ENCODE measurements around the gene PIAS4. TPM values are rescaled to one million over a fixed set of nuclear protein-coding genes. Genes with fewer than 3 reads are reported as not detected.

PIAS4 gene
- polyA plus RNA-seq, 3 donors, result 30.7 to 36.6 (median 33.3) TPM

- DNase-seq (ENCODE audit: extremely low read depth in 1 of 11, low read depth in 9 of 11, low spot score in 4 of 11), result no peak
Measured at GRCh38 chr19:4046946-4047683, 39.6 kb downstream of the PIAS4 start.

GRCh38 chr19:4049432-4049831 lies 41.9 kb downstream of the PIAS4 start:
- no peak for DNase-seq (ENCODE audit: extremely low read depth in 1 of 11, low read depth in 9 of 11, low spot score in 4 of 11)

GRCh38 chr19:4051175-4052101 lies 43.9 kb downstream of the PIAS4 start:
- DNase-seq (ENCODE audit: extremely low read depth in 1 of 11, low read depth in 9 of 11, low spot score in 4 of 11), result no peak

- no peak for DNase-seq (ENCODE audit: extremely low read depth in 1 of 11, low read depth in 9 of 11, low spot score in 4 of 11)
Measured at GRCh38 chr19:4052114-4052992, 44.8 kb downstream of the PIAS4 start.

- DNase-seq (ENCODE audit: extremely low read depth in 1 of 11, low read depth in 9 of 11, low spot score in 4 of 11), result no peak
Measured at GRCh38 chr19:4052993-4053422, 45.5 kb downstream of the PIAS4 start.

GRCh38 chr19:4053423-4054324 lies 46.1 kb downstream of the PIAS4 start:
- DNase-seq (ENCODE audit: extremely low read depth in 1 of 11, low read depth in 9 of 11, low spot score in 4 of 11), result no peak

- no peak for DNase-seq (ENCODE audit: extremely low read depth in 1 of 11, low read depth in 9 of 11, low spot score in 4 of 11)
Measured at GRCh38 chr19:4054441-4055208, 47.1 kb downstream of the PIAS4 start.

GRCh38 chr19:4055209-4055552 lies 47.6 kb downstream of the PIAS4 start:
- no peak for DNase-seq (ENCODE audit: extremely low read depth in 1 of 11, low read depth in 9 of 11, low spot score in 4 of 11)

GRCh38 chr19:4057931-4058692 lies 50.6 kb downstream of the PIAS4 start:
- DNase-seq (ENCODE audit: extremely low read depth in 1 of 11, low read depth in 9 of 11, low spot score in 4 of 11), result no peak

GRCh38 chr19:4058693-4059452 lies 51.3 kb downstream of the PIAS4 start:
- no peak for DNase-seq (ENCODE audit: extremely low read depth in 1 of 11, low read depth in 9 of 11, low spot score in 4 of 11)

- no peak for DNase-seq (ENCODE audit: extremely low read depth in 1 of 11, low read depth in 9 of 11, low spot score in 4 of 11)
Measured at GRCh38 chr19:4059453-4059871, 51.9 kb downstream of the PIAS4 start.

- no peak for DNase-seq (ENCODE audit: extremely low read depth in 1 of 11, low read depth in 9 of 11, low spot score in 4 of 11)
Measured at GRCh38 chr19:4059891-4060620, 52.5 kb downstream of the PIAS4 start.

- DNase-seq (ENCODE audit: extremely low read depth in 1 of 11, low read depth in 9 of 11, low spot score in 4 of 11), result no peak
Measured at GRCh38 chr19:4060621-4061177, 53.2 kb downstream of the PIAS4 start.

GRCh38 chr19:4061178-4061682 lies 53.7 kb downstream of the PIAS4 start:
- no peak for DNase-seq (ENCODE audit: extremely low read depth in 1 of 11, low read depth in 9 of 11, low spot score in 4 of 11)
